Measurements from ENCODE around the gene DOCK4. TPM values are rescaled to one million over a fixed set of nuclear protein-coding genes. Genes with fewer than 3 reads are reported as not detected.

Gene DOCK4
- total RNA-seq, 1 donor from 2014 or later = 43.0 TPM

GRCh38 chr7:112211348-112211907, 5.2 kb upstream of the DOCK4 start:
- Mint-ChIP-seq H3K36me3 (ENCODE audit: low read depth) (no peaks in the 10 kb centered on the region), H3K27ac (ENCODE audit: unreplicated experiment) (peak overlapping the region; percentile 6), H3K4me3 (ENCODE audit: unreplicated experiment) (no peak overlapping the region), H3K9me3 (ENCODE audit: low read depth) (no peaks in the 10 kb centered on the region), H3K4me1 (ENCODE audit: low read depth) (peaks cover 45% of the 10 kb centered on the region), H3K27me3 (ENCODE audit: low read depth) (no peaks in the 10 kb centered on the region)
- DNase-seq (ENCODE audit: low spot score) = no peak
- TF ChIP-seq CTCF (IDR thresholded peaks at IDR 0.05) = no peak

GRCh38 chr7:112207765-112208164, 1.6 kb upstream of the DOCK4 start:
- no peak for TF ChIP-seq CTCF (IDR thresholded peaks at IDR 0.05)
- no peak overlapping the region for H3K27ac Mint-ChIP-seq (ENCODE audit: unreplicated experiment)
- peak overlapping the region; percentile 98 for H3K4me3 Mint-ChIP-seq (ENCODE audit: unreplicated experiment)
- H3K27me3 Mint-ChIP-seq (ENCODE audit: low read depth) = no peaks in the 10 kb centered on the region
- H3K9me3 Mint-ChIP-seq (ENCODE audit: low read depth) = no peaks in the 10 kb centered on the region
- no peaks in the 10 kb centered on the region for H3K36me3 Mint-ChIP-seq (ENCODE audit: low read depth)
- peaks cover 44% of the 10 kb centered on the region for H3K4me1 Mint-ChIP-seq (ENCODE audit: low read depth)
- no peak for DNase-seq (ENCODE audit: low spot score)

- H3K9me3 Mint-ChIP-seq (ENCODE audit: low read depth) = no peaks in the 10 kb centered on the region
- no peaks in the 10 kb centered on the region for H3K27me3 Mint-ChIP-seq (ENCODE audit: low read depth)
- DNase-seq (ENCODE audit: low spot score) = no peak
- H3K27ac Mint-ChIP-seq (ENCODE audit: unreplicated experiment) = peak overlapping the region; percentile 94
- peak overlapping the region; percentile 98 for H3K4me3 Mint-ChIP-seq (ENCODE audit: unreplicated experiment)
- peak; percentile 12 for TF ChIP-seq CTCF (IDR thresholded peaks at IDR 0.05)
- H3K4me1 Mint-ChIP-seq (ENCODE audit: low read depth) = peaks cover 44% of the 10 kb centered on the region
- no peaks in the 10 kb centered on the region for H3K36me3 Mint-ChIP-seq (ENCODE audit: low read depth)
These were observed 893 bp upstream of the DOCK4 start for GRCh38 chr7:112206991-112207592.

- Mint-ChIP-seq H3K4me3 (ENCODE audit: unreplicated experiment) (peak overlapping the region; percentile 98), H3K9me3 (ENCODE audit: low read depth) (no peaks in the 10 kb centered on the region), H3K36me3 (ENCODE audit: low read depth) (no peaks in the 10 kb centered on the region), H3K27me3 (ENCODE audit: low read depth) (no peaks in the 10 kb centered on the region), H3K4me1 (ENCODE audit: low read depth) (peaks cover 50% of the 10 kb centered on the region), H3K27ac (ENCODE audit: unreplicated experiment) (peak overlapping the region; percentile 93)
- peak; percentile 15 for TF ChIP-seq CTCF (IDR thresholded peaks at IDR 0.05)
- peak; percentile 64 for DNase-seq (ENCODE audit: low spot score)
These were observed 609 bp downstream of the DOCK4 start for GRCh38 chr7:112205343-112206237.
